GM15510 (cell line): ENCODE results near the gene CXCL9.

Source experiments
- POLR2A ChIP-seq: IDR thresholded peaks from 3 replicates; pipeline ENCODE4 v1.6.1; 2011; ENCODE audit warnings: borderline replicate concordance; ENCODE audit not compliant: insufficient read length; ENCODE audit errors: extremely low read depth

The CXCL9 gene

DNA sequence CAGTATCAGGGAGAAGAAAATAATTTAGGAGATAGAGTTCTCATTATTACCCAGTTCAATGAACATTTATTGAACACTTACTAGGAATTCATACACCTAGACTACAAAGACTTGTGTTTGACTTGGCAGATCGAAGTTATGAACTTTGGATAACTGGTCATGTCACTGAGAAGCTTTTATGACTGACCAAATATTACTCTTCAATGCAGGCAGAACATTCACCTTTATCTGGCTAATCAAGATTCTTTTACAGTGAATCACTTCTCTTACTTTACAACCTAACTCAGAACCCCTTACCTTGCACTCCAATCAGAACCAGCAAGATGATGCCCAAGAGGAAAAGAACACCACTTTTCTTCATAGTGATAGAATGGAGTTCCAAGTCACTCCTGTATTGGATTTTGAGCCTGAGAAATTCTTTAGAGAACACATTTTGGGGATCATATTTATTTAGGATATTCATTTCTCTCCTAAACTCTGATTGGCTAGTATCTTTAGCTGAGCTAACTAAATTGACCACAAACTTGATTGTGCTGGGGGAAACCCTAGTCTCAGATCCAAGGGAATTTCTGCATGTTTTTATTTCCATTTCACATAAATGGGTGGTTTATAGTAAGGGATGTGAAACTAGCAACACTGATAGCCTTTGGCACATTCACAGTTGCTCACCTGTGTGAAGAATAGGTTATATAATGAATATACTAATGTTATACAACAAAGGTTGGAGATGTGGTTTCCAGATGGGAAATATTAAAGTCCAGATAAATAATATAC lies at the start of gene CXCL9:
Gene CXCL9 (minus strand): TSS at position 421 of the 774 bp plus-strand sequence. CDS start 60 bp downstream, at position 361.
- no peak for TF ChIP-seq POLR2A

DNA sequence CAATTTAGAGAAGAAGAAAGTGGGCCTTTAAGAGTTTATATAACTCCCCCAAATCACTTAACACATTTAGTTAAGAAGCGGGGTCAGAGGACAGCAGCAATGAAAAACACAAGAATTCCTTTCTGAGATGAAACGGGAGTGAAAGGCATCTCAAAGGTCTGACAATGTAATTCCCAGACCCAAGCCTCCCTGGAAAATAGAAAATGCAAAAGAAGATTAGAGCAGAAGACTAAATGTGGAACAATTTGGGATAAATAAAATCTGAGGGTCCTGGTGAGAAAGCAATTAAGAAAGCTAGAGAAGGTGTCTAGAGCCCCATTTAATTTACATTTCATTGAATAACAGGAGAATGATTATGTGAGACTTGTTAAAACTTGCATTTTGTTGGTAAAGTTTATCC lies 48.1 kb upstream of the CXCL9 start:
- no peak for TF ChIP-seq POLR2A

DNA sequence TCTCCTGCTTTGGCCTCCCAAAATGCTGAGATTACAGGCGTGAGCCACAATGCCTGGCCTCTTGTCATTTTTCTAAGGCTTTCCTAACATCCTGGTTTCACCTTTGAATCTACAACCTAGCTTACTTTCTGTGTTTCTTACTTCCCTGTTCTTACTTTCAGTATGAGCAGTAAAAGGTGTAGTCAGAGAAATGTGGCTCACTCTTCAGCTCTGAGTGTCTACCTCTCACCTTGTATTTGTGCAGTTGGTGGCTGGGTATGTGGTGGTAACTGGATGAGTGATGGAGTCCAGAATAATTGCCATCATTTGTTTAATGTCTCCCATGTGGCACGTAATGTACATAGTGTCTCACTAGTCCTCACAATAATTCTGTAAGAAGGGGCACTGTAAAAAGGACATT lies 47.7 kb upstream of the CXCL9 start:
- no peak for TF ChIP-seq POLR2A

DNA sequence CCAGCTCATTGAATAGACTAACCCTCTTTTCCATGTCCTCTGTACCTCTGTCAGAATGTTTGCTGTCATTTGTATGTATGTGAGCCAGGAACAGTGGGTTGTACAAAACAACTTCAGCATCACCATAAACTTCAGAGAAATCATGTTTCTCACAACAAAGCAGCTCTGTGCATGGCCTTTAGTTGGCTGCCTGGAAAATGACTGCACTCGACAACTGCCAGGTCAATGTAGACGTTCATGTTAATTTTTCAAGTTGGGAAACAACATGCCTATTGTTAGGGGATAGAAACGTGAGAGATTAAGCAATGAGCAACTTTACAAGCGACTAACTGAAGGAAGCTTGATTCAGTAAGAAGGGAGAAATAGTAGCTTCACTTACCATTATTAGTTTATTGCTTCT lies 46.4 kb upstream of the CXCL9 start:
- TF ChIP-seq POLR2A: no peak

DNA sequence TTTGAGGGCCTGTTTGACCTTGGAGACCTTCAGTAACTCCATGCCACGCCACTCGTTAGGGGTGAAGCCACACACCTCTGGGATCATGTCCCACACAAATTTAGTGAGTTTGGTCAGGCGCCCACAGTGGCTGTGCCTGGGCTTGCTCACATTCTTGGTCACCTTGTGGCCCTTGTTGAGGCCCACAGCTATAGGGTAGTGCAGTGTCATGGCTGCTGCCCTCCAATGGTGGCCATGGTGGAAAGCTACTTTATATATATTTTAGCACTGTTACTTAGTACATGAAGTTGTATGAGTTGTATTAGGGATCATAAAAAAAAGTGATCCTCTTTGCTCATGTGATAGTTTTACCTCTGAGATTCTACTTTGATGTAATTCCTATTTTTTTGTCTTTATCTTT lies 29.5 kb upstream of the CXCL9 start:
- TF ChIP-seq POLR2A: no peak

DNA sequence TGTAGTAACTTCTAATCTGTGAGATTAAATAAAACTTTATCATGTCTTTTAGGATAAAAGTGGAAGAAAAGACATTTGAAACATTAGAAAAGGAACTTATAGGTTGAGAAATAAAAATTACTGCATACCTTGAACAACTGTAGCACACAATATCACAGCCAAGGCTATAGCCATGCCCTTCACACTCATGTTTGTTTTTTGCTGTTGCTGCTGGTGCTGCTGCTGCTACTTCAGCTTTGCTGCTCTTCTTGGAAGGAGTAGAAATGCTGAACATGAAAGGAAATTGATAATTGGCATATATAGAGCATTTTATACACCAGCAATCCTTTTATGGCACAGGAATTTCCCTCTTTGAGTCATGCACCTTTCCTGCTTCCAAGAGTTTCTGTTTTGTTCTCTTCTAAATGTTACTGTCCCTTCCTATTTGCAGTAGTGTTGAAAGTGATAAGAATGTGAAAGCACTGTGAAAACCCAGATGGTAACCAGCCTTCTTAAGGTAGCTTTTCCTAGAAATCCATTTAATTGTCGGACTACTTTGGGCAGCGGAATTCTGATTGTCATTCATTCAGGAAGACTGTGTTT lies 28.6 kb upstream of the CXCL9 start, which contains the start of gene CXCL11:
Gene CXCL11 (minus strand): TSS at position 272 of the 582 bp plus-strand sequence. CDS start 83 bp downstream, at position 189.
- no peak for TF ChIP-seq POLR2A

DNA sequence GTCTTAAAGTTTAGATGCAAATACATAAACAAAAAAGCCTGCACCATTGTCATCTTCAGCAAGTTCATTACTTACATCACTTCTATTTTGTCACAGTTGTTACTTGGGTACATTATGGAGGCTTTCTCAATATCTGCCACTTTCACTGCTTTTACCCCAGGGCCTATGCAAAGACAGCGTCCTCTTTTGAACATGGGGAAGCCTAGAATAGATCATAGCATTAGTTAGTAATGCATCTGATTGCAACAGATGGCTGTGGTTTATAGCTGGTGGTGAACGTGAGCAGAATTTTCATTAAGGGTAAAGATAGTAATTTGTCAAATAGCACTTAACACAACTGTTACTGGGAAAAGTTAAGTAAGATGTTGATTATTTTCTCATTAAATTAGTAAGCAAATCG lies 27.8 kb upstream of the CXCL9 start:
- TF ChIP-seq POLR2A: no peak

DNA sequence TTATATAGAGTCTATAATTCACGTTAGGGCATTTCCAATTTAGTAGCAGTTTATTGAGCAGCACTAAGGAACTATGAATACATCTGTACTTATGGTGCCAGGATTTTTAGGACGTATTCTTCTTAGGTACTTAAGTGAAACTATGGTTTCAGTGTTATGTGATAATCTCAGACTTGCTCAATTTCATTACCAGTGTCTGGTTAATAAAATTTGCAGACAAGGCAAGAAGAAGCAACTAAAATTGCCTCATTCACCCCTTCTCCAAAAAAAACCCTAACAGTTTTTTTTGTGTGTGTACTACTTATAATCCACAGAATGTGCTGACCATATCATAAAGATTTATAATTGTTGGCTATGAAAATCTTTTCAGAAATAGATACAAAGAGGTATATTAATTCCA lies 22.0 kb upstream of the CXCL9 start:
- TF ChIP-seq POLR2A: no peak

DNA sequence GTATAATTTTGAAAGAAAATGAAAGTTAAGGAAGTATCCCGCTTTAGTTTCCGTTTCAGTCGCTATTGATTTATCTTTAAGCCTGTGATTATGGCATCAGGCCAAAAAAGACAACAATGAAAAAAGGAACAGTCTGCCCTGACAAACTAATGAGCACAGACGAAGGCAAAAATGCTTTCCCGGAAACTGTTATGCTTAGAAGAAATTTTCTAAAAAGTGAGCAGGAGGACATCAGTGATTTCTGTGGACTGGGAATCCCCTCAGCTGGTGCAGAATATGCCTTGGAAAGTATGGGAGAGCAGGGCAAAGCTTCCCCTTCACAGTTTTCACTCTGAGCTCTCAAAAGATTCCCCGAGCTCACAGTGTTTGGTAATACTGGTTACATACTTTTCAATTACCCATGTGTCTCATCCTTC lies 21.0 kb upstream of the CXCL9 start:
- TF ChIP-seq POLR2A: no peak

DNA sequence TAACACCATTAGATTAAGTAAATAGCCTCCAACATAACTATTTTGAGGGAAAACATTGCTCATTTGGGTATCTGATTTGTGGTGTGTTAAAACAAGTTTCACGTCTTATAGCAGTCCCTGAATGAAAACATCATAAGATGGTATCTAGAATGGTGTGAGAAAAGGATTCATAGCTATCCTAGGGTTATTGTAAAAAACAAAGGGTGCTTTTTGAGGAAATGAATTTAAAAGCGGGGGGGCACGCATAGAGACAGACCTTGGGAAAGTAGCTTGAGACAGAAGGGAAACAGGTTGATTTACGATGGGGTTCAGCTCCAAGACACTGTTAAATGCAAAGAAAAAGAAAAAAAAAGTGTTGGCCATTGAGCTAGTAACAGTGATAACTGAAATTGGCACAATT lies 16.8 kb upstream of the CXCL9 start:
- no peak for TF ChIP-seq POLR2A

DNA sequence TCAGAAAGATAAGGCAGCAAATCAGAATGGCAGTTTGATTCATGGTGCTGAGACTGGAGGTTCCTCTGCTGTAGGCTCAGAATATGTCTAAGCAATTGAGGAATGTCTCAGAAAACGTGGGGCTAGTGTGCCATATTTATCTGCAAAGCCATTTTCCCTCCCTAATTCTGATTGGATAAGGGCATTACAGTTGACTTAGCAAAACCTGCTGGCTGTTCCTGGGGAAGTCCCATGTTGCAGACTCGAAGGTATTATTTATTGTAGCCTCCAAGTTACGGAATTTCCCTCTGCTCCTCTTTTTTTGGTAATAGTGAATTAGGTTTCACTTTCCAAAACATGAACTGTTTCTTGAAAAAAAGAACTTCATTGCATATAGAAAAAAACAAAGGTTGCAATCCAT lies 16.1 kb upstream of the CXCL9 start, which contains the start of gene CXCL10:
Gene CXCL10 (minus strand): TSS at position 109 of the 400 bp plus-strand sequence. CDS start 66 bp downstream, at position 43.
- TF ChIP-seq POLR2A: no peak

DNA sequence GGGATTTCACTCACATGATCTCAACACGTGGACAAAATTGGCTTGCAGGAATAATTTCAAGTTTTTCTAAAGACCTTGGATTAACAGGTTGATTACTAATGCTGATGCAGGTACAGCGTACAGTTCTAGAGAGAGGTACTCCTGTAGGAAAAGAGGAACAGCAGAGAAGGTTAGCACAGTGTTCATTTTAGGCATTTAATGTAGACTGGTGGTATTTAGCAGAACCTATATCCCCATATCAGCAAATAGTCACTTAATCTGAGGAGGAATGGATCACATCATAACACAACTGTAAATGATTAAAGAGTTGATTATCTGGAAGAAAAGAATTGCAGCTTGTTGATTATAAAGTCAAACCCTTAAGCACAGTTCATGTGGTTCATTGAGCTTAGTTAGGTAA lies 15.4 kb upstream of the CXCL9 start:
- TF ChIP-seq POLR2A: no peak

DNA sequence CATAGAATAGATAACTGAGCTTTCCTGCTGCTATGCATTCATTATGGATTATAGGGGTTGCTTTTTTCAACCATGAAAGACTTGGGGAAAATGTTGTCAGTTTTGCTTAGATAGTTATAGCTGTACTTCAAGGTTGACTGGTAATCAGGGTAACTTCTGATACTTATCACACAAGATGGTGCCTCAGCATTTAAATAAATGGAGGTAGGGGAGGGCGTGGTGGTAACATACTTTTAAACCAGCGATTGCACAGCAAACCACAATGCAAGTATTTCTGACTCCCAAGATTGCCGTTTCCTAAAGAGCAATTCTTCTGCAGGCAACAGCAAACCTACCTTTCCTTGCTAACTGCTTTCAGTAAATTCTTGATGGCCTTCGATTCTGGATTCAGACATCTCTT lies 14.7 kb upstream of the CXCL9 start:
- no peak for TF ChIP-seq POLR2A

DNA sequence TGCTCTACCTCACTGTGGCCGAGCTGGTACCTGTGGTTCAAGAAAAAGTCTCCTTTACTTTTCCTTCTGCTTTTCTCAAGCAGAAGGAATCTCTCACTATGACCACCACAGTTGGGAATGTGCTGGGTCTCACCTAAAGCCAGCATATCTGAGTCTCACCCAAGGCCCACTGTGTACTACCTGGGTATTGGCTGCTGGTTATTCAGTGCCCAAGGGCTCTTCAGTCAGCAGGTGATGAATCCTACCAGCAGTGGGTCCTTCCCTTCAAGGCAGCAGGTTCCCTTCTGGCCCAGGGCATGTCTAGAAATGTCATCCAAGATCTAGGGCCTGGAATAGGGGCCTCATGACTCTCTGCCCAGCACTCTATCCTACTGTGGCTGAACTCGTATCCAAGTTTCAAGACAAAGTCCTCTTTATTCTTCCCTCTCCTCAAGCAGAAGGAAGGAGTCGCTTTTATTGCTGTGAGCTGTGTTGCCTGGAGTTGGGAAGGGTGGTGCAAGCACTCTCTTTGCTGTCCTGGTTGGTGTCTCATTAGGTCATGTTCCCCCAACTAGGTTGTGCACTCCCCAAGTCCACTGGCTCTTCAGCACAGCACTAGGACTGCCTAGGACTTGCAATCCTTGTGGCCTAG lies 9.9 kb upstream of the CXCL9 start:
- no peak for TF ChIP-seq POLR2A

DNA sequence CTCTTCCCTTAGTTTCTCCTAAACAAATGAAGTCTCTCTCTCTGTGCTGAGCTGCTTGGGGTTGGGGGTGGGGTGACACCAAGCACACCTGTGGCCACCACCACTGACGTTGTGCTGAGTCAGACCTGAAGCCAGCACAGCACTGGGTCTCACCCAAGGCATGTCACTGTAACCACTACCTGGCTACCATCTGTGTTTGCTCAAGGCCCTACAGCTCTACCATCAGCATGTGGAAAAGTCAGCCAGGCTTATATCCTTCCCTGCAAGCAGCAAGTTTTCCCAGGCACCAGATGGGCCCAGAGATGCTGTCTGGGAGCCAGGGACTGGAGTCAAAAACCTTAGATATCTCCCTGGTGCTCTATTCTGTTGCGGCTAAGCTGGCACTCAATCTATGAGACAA lies 9.1 kb upstream of the CXCL9 start:
- no peak for TF ChIP-seq POLR2A

DNA sequence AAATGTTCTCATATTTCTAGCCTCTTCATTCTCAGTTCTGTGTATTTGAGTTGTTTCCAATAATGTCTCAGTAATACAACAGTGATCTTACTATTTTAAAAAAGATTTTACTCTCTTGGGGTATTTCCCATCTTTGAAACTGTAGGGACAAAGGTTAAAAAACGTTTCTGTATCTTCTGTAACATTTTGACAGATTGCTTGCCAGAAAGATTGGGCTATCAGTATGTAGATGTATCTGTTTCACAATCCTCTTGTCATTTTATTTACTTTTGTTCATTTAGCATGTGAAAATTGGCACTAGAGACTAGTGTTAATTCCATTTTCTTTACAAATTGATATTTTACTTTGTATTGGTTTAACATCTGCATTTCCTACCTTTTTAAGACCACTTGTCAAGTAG lies 6.2 kb upstream of the CXCL9 start:
- no peak for TF ChIP-seq POLR2A

DNA sequence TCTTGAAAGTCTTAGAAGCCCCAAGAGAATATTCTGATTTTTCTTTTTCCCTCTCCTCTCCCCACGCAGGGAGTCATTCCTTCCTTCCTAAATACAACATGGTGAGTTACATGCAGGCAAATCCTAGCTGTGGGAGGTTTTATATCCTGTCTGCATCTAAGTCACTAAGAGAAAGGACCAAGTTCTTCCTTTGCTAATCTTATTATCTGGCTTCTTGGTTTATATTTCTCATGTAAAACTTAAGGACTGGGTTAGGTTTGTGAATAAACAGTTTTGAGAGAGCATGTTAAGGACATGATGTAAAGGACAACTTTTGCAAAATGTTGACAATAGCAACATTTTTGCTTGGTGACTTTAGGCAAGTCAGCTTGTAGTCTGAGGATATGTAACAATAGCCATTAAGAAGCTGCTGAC lies 5.1 kb upstream of the CXCL9 start:
- TF ChIP-seq POLR2A: no peak
